ENCODE results near the gene MT2A. TPM values are rescaled to one million over a fixed set of nuclear protein-coding genes. Genes with fewer than 3 reads are reported as not detected.

The MT2A gene
- total and polyA plus RNA-seq, 2 of the 4 experiments (the other 2 are of a cell fraction) = 25.5 to 621 TPM

GRCh38 chr16:56593573-56594291, 14.7 kb upstream of the MT2A start:
- no peak overlapping the region for H2BK120ac ChIP-seq (ENCODE audit: low read depth, low read length)
- BruUV-seq (replicated peaks) = no TSS peak
- no peaks in the 10 kb centered on the region for H3K36me3 ChIP-seq (ENCODE audit: control insufficient read depth, insufficient read depth, low read length)
- intact Hi-C loops (cut with micrococcal nuclease) (no loop called here), dilution Hi-C loops (cut with HindIII; ENCODE audit: low sequenced_read_pairs, unreplicated experiment) (no loop called here), in situ Hi-C loops (cut with MboI; ENCODE audit: low sequenced_read_pairs) (no loop called here)
- no peaks in the 10 kb centered on the region for H3K9me1 ChIP-seq (ENCODE audit: insufficient read depth, low read length)
- no peaks in the 10 kb centered on the region for H3K79me1 ChIP-seq (ENCODE audit: low read depth in 1 of 2, low read length in 2 of 2)
- no peak overlapping the region for H3K4ac ChIP-seq (ENCODE audit: low read depth, low read length)
- no peak overlapping the region for H3K4me2 ChIP-seq (ENCODE audit: low read depth, low read length)
- no peak overlapping the region for H3K56ac ChIP-seq (ENCODE audit: extremely low read depth, insufficient read depth, low read length)
- H3K18ac ChIP-seq (ENCODE audit: low read depth, low read length) = no peak overlapping the region
- ChIA-PET POLR2A (ENCODE audit: unreplicated experiment) (no interaction called here), CTCF (interaction anchor here (1.0 kb wide), 1 partner anchor 10 kb away, joined by 3 read pairs; no protein-coding TSS in a partner anchor)
- H3K9ac ChIP-seq (ENCODE audit: low read depth, low read length) = no peak overlapping the region
- WGBS, 2 experiments (ENCODE audit: extremely low coverage in 2 of 2, insufficient read length in 1 of 2) = no CpG with 5 or more reads among the region's 6 CpGs
- no peak overlapping the region for H3K14ac ChIP-seq (replicated peaks; ENCODE audit: low read depth, low read length)
- H2AFZ ChIP-seq (replicated peaks; ENCODE audit: low read length, poor library complexity) = no peak overlapping the region
- TF ChIP-seq RCOR1 (IDR thresholded peaks at IDR 0.05; ENCODE audit: insufficient replicate concordance, low read length) = no peak
- no peak for TF ChIP-seq NFE2L2 (IDR thresholded peaks at IDR 0.05; ENCODE audit: low read depth, low read length)
- TF ChIP-seq USF2 (IDR thresholded peaks at IDR 0.05; ENCODE audit: low read depth, low read length) = no peak
- TF ChIP-seq ELK1 (IDR thresholded peaks at IDR 0.05; ENCODE audit: borderline replicate concordance, low read depth, low read length) = no peak
- TF ChIP-seq POLR2A (IDR thresholded peaks at IDR 0.05; ENCODE audit: low read depth, low read length) = no peak
- TF ChIP-seq MXI1 (IDR thresholded peaks at IDR 0.05; ENCODE audit: borderline replicate concordance, low read depth, low read length) = no peak
- no peak for TF ChIP-seq FOS (IDR thresholded peaks at IDR 0.05; ENCODE audit: low read depth, low read length)
- TF ChIP-seq CHD1 (IDR thresholded peaks at IDR 0.05; ENCODE audit: low read depth, low read length) = no peak
- no peak for TF ChIP-seq CEBPB (IDR thresholded peaks at IDR 0.05; ENCODE audit: low read depth, low read length)
- no peak for TF ChIP-seq MAFK (IDR thresholded peaks at IDR 0.05; ENCODE audit: low read depth, low read length)
- no peak for TF ChIP-seq SMC3 (IDR thresholded peaks at IDR 0.05; ENCODE audit: low read depth, low read length)
- TF ChIP-seq RAD21 (IDR thresholded peaks at IDR 0.05; ENCODE audit: low read length) = no peak
- no peak overlapping the region for H3K23ac ChIP-seq (ENCODE audit: low read depth, low read length)
- peaks cover 29% of the 10 kb centered on the region for H3K27me3 ChIP-seq (ENCODE audit: control insufficient read depth, insufficient read depth, low read length)
- peaks cover 2% of the 10 kb centered on the region; the same call in 1 of the 2 replicates for H3K4me1 ChIP-seq (ENCODE audit: control insufficient read depth, insufficient read depth, low read length)
- H4K20me1 ChIP-seq (ENCODE audit: insufficient read depth, low read length) = no peaks in the 10 kb centered on the region
- 0 out of 2 replicates have a peak, but pooled peaks cover 3% of the 10 kb centered on the region for H3K9me3 ChIP-seq (ENCODE audit: control insufficient read depth, insufficient read depth, low read length)
- H4K91ac ChIP-seq (ENCODE audit: insufficient read depth, low read depth, low read length) = no peak overlapping the region
- DNase-seq (no peak), ATAC-seq (ENCODE audit: low read depth) (no peak)
- H3K27ac ChIP-seq (ENCODE audit: insufficient read depth, low read length) = no peak overlapping the region
- H2BK5ac ChIP-seq (ENCODE audit: low read depth, low read length, poor library complexity, severe bottlenecking) = no peak overlapping the region
- no peak overlapping the region for H4K5ac ChIP-seq (ENCODE audit: low read depth, low read length)
- H2BK20ac ChIP-seq (ENCODE audit: low read depth, low read length) = no peak overlapping the region
- H2AK5ac ChIP-seq (ENCODE audit: low read depth, low read length) = no peak overlapping the region
- H2BK15ac ChIP-seq (ENCODE audit: low read depth, low read length) = no peak overlapping the region
- H4K8ac ChIP-seq (ENCODE audit: low read depth in 2 of 2, low read length in 2 of 2) = no peak overlapping the region
- H3K4me3 ChIP-seq (ENCODE audit: insufficient read depth, low read depth, low read length) = no peak overlapping the region
- H2AK9ac ChIP-seq (replicated peaks; ENCODE audit: low read depth, low read length, poor library complexity) = no peak overlapping the region
